K562 (cell line): ENCODE data around the gene SLC36A2. TPM values are rescaled to one million over a fixed set of nuclear protein-coding genes. Genes with fewer than 3 reads are reported as not detected.

Source experiments
- ATAC-seq: fragments of 200-7000 bp; cut with Tn5 transposase; 3 replicates; pipeline ENCODE4 v1.9.1; 2020; ENCODE audit warnings: moderate library complexity
- BruUV-seq: library from RNA; stranded (reverse); fragments of 400-500 nt; replicated peaks from 2 replicates; lab custom pipeline; 2021; lab: Mats Ljungman, UMichigan
- CTCF ChIA-PET: fragments of 300-600 bp; formaldehyde crosslinking; extraction: SDS; loops from one replicate; lab custom pipeline; 2021; ENCODE audit warnings: low intra/inter-chr PET ratio; lab: Yijun Ruan, JAX
- POLR2A ChIA-PET: fragments of 300-600, 350-650 bp; sonication (Branson Sonifier 250); formaldehyde crosslinking; extraction: SDS; loops from one replicate; lab custom pipeline; 2021; ENCODE audit warnings: antibody characterized with exemption, inconsistent platforms; lab: Yijun Ruan, JAX
- DNase-seq, 4 experiments: peaks; one replicate each; pipeline versions ENCODE4 v3.0.0 to v3.0.0-alpha.2; 2011 to 2018; ENCODE audit warnings: low spot score in 3 of 4, mixed read lengths in 3 of 4; ENCODE audit errors: extremely low read depth in 1 of 4
- FAIRE-seq: peaks from 2 replicates; lab custom pipeline; 2011; peaks lifted over from hg19 to GRCh38; lab: Jason Lieb, UNC
- H2AFZ ChIP-seq: 2 replicates; pipeline ENCODE4 v1.6.0; 2011; ENCODE audit warnings: low read depth, low read length, control low read depth, inconsistent platforms
- H3K27ac ChIP-seq: fragments of 200-600 bp; 3 replicates; pipeline ENCODE4 v1.8.0; 2011; ENCODE audit warnings: low read depth, mild to moderate bottlenecking, control low read depth, inconsistent platforms, low read length, moderate library complexity, mixed read lengths; ENCODE audit errors: extremely low read depth
- H3K27me3 ChIP-seq, 2 experiments: fragments of 300-600 bp in 1 of 2; 2 replicates in 1 of 2; 3 replicates in 1 of 2; pipeline versions ENCODE4 v1.6.0 to v1.8.0; 2011; ENCODE audit warnings: inconsistent platforms in 2 of 2, low read length in 2 of 2, mild to moderate bottlenecking in 1 of 2, mixed read lengths in 1 of 2, moderate library complexity in 1 of 2; ENCODE audit not compliant: control insufficient read depth in 2 of 2, insufficient read depth in 2 of 2
- H3K36me3 ChIP-seq: fragments of 300-600 bp; 3 replicates; pipeline ENCODE4 v1.8.0; 2011; ENCODE audit warnings: mild to moderate bottlenecking, low read length, inconsistent platforms; ENCODE audit not compliant: control insufficient read depth, insufficient read depth
- H3K4me1 ChIP-seq, 2 experiments: fragments of 200-600 bp in 1 of 2; replicated peaks in 1 of 2; 2 replicates in 1 of 2; 3 replicates in 1 of 2; pipeline versions ENCODE4 v1.5.1 to v1.8.0; 2011; ENCODE audit warnings: inconsistent platforms in 2 of 2, low read length in 2 of 2, mild to moderate bottlenecking in 1 of 2, mixed read lengths in 1 of 2, moderate library complexity in 1 of 2; ENCODE audit not compliant: control insufficient read depth in 2 of 2, insufficient read depth in 2 of 2
- H3K4me2 ChIP-seq: 2 replicates; pipeline ENCODE4 v1.6.1; 2011; ENCODE audit warnings: low read length, control low read depth, inconsistent platforms, mixed read lengths; ENCODE audit not compliant: insufficient read depth
- H3K4me3 ChIP-seq: fragments of 200-600 bp; sonication (generic), shearing (Covaris generic); 2 replicates; pipeline ENCODE4 v1.5.1; 2016; ENCODE audit warnings: control low read depth, inconsistent platforms
- H3K79me2 ChIP-seq: fragments of 200-600 bp; 3 replicates; pipeline ENCODE4 v1.8.0; 2011; ENCODE audit warnings: low read length, inconsistent platforms; ENCODE audit not compliant: control insufficient read depth, insufficient read depth
- H3K9ac ChIP-seq, 2 experiments: 2 replicates each; pipeline versions ENCODE4 v1.6.0 to v1.6.1; 2011; ENCODE audit warnings: low read depth in 2 of 2, low read length in 2 of 2, control low read depth in 1 of 2, inconsistent platforms in 1 of 2, mild to moderate bottlenecking in 1 of 2, mixed read lengths in 1 of 2; ENCODE audit not compliant: insufficient read depth in 1 of 2
- H3K9me1 ChIP-seq: one replicate; pipeline ENCODE4 v1.6.0; 2011; ENCODE audit warnings: inconsistent platforms, mild to moderate bottlenecking, low read length, moderate library complexity; ENCODE audit not compliant: control insufficient read depth, insufficient read depth
- H3K9me3 ChIP-seq: replicated peaks from 2 replicates; pipeline ENCODE4 v1.5.1; 2011; ENCODE audit warnings: low read depth, low read length, inconsistent platforms; ENCODE audit not compliant: control insufficient read depth, insufficient read depth
- H4K20me1 ChIP-seq: replicated peaks from 2 replicates; pipeline ENCODE4 v1.6.1; 2011; ENCODE audit warnings: low read length, inconsistent platforms, mixed read lengths; ENCODE audit not compliant: control insufficient read depth, insufficient read depth
- ETV1 ChIP-seq: fragments of 450-650 bp; conservative IDR thresholded peaks from 2 replicates; pipeline ENCODE4 v1.6.1; 2016; ENCODE audit warnings: missing genetic modification characterization, control low read depth, low read depth, missing compliant biosample characterization
- NELFE ChIP-seq: IDR thresholded peaks from 2 replicates; pipeline ENCODE4 v1.6.1; 2011; ENCODE audit warnings: mild to moderate bottlenecking; ENCODE audit not compliant: insufficient read depth, insufficient read length
- NFRKB ChIP-seq: fragments of 450-650 bp; IDR thresholded peaks from 2 replicates; pipeline ENCODE4 v1.6.1; 2016; ENCODE audit warnings: low read depth
- NFYB ChIP-seq: IDR thresholded peaks from 2 replicates; pipeline ENCODE4 v1.6.1; 2011; ENCODE audit warnings: mild to moderate bottlenecking, moderate library complexity; ENCODE audit not compliant: insufficient read length; ENCODE audit errors: extremely low read depth
- ZKSCAN8 ChIP-seq: fragments of 200-800 bp; sonication (Bioruptor generic); IDR thresholded peaks from 2 replicates; pipeline ENCODE4 v1.6.1; 2016; ENCODE audit warnings: missing genetic modification characterization, missing compliant biosample characterization
- ZNF507 ChIP-seq: conservative IDR thresholded peaks from 2 replicates; pipeline ENCODE4 v1.6.1; 2017; ENCODE audit warnings: missing genetic modification characterization, missing compliant biosample characterization
- ZNF76 ChIP-seq: fragments of 250-450 bp; sonication (Bioruptor Pico); IDR thresholded peaks from 2 replicates; pipeline ENCODE4 v1.4.0; 2020; ENCODE audit warnings: mild to moderate bottlenecking, moderate library complexity, borderline replicate concordance
- WGBS: fragments of 100-300 bp; shearing (Covaris generic); methylation state at CpG from one replicate; pipeline ENCODE4 v1.1.6; 2016; ENCODE audit warnings: low coverage, mixed read lengths; ENCODE audit not compliant: insufficient coverage; ENCODE audit errors: missing lambda C conversion rate; 5-methylcytosine and 5-hydroxymethylcytosine counted together
- in situ Hi-C: fragments of 300-500 bp; cut with MboI; formaldehyde crosslinking; loops from 4 replicates; pipeline ENCODE4 v1.15.0; 2018; ENCODE audit warnings: inconsistent platforms, mixed read lengths
- intact Hi-C: fragments of 100-400 bp; cut with micrococcal nuclease; formaldehyde crosslinking; loops from 2 replicates; pipeline ENCODE4 v1.14.2; 2022
- polyA plus RNA-seq, 8 experiments: library from polyadenylated mRNA; depleted of rRNA in 4 of 8; stranded (reverse) in 5 of 8; unstranded in 3 of 8; fragments of >200 nt; fragmentation: Nextera tagmentation in 2 of 8; fragmentation: Illumina TruSeq in 1 of 8; extraction: Ambion mirVana in 2 of 8; extraction: Trizol in 1 of 8; gene quantifications; 2 replicates each; pipeline versions ENCODE4 v1.2.1 to v1.2.3, GENCODE V29; 2011 to 2014; ENCODE audit warnings: inconsistent platforms in 1 of 8, missing spikeins in 1 of 8
- total RNA-seq, 7 experiments: library from RNA; depleted of rRNA in 6 of 7; stranded (reverse); fragments of >200 nt in 6 of 7; fragmentation: Illumina TruSeq in 2 of 7; extraction: Trizol in 2 of 7; gene quantifications; 2 replicates each; pipeline versions ENCODE4 v1.2.1 to v1.2.3, GENCODE V29; 2011 to 2021; ENCODE audit warnings: low replicate concordance in 1 of 7
- TF ChIP-seq, protein P1 (sequence below), 2 experiments: IDR thresholded peaks in 1 of 2; conservative IDR thresholded peaks in 1 of 2; 2 replicates each; pipeline ENCODE4 v1.6.1; 2016; ENCODE audit warnings: low read depth in 2 of 2, mild to moderate bottlenecking in 1 of 2, missing compliant biosample characterization in 1 of 2, missing genetic modification characterization in 1 of 2, moderate library complexity in 1 of 2
- TF ChIP-seq, protein P2 (sequence below), 2 experiments: fragments of 450-650 bp; IDR thresholded peaks; 2 replicates each; pipeline ENCODE4 v1.6.1; 2016; ENCODE audit warnings: mild to moderate bottlenecking in 2 of 2, borderline replicate concordance in 1 of 2, low read depth in 1 of 2, moderate library complexity in 1 of 2
- TF ChIP-seq, protein P3 (sequence below): sonication (generic); formaldehyde crosslinking; IDR thresholded peaks from 2 replicates; pipeline ENCODE4 v1.8.0; 2022; ENCODE audit warnings: missing genetic modification reagents, mild to moderate bottlenecking, borderline replicate concordance

Gene SLC36A2
- total and polyA plus RNA-seq, 9 of the 15 experiments (the other 6 are each of a cell fraction or from before 2014, with no cell fraction given) = not detected

DNA sequence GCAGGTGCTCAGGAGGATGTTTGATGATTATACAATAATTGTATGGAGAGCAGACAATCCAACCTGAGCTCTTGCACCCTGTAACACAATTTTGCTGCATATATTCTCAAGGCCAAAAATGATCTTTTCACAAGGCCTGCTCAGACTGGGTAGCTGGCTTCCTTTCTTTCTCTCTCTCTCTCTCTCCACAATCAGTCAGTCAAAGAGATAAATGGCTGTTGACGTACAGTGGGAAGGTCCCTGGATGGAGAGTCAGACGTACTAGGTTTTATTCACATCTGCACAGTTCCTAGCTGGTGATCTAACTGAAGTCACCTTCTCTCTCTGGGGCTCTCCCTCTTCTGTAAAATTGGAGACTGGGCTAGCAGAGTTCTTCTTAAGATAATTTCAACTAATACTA lies 19.8 kb downstream of the SLC36A2 start:
- in situ Hi-C loops (no loop called here), intact Hi-C loops (no loop called here)
- no peak for FAIRE-seq
- Histone ChIP-seq H3K9me3 (no peaks in the 10 kb centered on the region; the same call in 1 of the 2 replicates), H4K20me1 (no peaks in the 10 kb centered on the region; the same call in 1 of the 2 replicates), H3K4me1 (no peaks in the 10 kb centered on the region), H3K4me2 (no peak overlapping the region), H3K9ac (no peak overlapping the region), H3K27me3 (peaks cover 3 to 14% of the 10 kb centered on the region in 2 experiments; a peak in 4 of 5 replicates), H2AFZ (no peak overlapping the region), H3K9me1 (no peaks in the 10 kb centered on the region), H3K4me3 (no peak overlapping the region), H3K36me3 (no peaks in the 10 kb centered on the region), H3K79me2 (no peaks in the 10 kb centered on the region), H3K27ac (no peak overlapping the region)
- BruUV-seq = no TSS peak
- CTCF ChIA-PET = no interaction called here
- no peak for ATAC-seq
- WGBS = 4% methylated on average over 2 of the region's 2 CpGs
- POLR2A ChIA-PET = no interaction called here
- no peak for DNase-seq
- no peak for TF ChIP-seq NFRKB
- TF ChIP-seq NFYB = no peak
- TF ChIP-seq, protein P1, sequence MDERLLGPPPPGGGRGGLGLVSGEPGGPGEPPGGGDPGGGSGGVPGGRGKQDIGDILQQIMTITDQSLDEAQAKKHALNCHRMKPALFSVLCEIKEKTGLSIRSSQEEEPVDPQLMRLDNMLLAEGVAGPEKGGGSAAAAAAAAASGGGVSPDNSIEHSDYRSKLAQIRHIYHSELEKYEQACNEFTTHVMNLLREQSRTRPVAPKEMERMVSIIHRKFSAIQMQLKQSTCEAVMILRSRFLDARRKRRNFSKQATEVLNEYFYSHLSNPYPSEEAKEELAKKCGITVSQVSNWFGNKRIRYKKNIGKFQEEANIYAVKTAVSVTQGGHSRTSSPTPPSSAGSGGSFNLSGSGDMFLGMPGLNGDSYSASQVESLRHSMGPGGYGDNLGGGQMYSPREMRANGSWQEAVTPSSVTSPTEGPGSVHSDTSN (CRISPR knock-in tag; IDR thresholded peaks at IDR 0.05; ENCODE audit: low read depth) = no peak
- TF ChIP-seq, protein P1 (tag; conservative IDR thresholded peaks at IDR 0.05; ENCODE audit: low read depth) = peak; percentile 85
- TF ChIP-seq NELFE = no peak
- TF ChIP-seq ETV1 (tag) = no peak
- no peak for TF ChIP-seq ZKSCAN8 (CRISPR knock-in tag)
- TF ChIP-seq, protein P2, sequence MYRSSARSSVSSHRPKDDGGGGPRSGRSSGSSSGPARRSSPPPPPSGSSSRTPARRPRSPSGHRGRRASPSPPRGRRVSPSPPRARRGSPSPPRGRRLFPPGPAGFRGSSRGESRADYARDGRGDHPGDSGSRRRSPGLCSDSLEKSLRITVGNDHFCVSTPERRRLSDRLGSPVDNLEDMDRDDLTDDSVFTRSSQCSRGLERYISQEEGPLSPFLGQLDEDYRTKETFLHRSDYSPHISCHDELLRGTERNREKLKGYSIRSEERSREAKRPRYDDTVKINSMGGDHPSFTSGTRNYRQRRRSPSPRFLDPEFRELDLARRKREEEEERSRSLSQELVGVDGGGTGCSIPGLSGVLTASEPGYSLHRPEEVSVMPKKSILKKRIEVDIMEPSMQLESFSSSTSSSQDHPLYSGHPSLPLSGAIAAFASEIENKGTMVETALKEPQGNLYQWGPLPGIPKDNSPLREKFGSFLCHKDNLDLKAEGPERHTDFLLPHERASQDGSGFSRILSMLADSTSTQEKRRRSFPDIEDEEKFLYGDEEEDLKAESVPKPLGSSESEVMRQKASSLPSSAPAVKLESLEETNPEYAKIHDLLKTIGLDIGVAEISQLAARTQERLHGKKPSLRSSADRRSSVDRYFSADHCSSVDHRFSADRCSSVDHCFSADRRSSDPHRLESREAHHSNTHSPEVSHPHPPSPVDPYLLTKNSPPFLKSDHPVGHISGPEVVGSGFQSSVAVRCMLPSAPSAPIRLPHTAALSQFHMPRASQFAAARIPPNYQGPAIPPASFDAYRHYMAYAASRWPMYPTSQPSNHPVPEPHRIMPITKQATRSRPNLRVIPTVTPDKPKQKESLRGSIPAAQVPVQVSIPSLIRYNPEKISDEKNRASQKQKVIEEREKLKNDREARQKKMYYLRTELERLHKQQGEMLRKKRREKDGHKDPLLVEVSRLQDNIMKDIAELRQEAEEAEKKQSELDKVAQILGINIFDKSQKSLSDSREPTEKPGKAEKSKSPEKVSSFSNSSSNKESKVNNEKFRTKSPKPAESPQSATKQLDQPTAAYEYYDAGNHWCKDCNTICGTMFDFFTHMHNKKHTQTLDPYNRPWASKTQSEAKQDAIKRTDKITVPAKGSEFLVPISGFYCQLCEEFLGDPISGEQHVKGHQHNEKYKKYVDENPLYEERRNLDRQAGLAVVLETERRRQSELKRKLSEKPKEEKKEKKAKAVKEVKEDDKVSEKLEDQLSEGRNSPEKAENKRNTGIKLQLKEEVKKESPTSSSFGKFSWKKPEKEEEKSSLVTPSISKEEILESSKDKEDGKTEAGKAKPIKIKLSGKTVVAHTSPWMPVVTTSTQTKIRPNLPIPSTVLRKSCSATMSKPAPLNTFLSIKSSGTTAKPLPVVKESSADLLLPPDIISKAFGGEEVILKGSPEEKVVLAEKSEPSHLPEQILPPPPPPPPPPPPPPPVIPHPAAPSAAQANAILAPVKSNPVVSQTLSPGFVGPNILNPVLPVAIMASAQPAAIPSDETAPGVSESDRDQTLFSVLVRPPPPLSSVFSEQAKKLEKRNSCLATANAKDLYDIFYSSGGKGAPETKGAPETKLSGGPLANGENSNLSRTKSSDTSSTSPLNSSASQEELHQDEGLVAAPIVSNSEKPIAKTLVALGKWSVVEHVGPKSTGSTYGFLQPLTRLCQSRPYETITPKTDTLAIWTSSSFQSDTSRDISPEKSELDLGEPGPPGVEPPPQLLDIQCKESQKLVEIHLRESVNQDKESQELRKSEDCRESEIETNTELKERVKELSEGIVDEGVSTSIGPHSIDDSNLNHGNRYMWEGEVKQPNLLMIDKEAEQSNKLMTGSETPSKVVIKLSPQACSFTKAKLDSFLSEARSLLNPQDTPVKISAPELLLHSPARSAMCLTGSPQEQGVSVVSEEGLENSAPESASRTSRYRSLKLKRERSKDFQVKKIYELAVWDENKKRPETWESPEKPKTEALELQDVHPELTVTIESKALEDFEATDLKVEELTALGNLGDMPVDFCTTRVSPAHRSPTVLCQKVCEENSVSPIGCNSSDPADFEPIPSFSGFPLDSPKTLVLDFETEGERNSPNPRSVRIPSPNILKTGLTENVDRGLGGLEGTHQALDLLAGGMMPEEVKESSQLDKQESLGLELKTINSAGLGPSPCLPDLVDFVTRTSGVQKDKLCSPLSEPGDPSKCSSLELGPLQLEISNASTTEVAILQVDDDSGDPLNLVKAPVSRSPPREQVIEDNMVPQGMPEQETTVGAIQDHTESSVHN (IDR thresholded peaks at IDR 0.05; ENCODE audit: borderline replicate concordance in 1 of 2, low read depth in 1 of 2) = no peak
- TF ChIP-seq, protein P3, sequence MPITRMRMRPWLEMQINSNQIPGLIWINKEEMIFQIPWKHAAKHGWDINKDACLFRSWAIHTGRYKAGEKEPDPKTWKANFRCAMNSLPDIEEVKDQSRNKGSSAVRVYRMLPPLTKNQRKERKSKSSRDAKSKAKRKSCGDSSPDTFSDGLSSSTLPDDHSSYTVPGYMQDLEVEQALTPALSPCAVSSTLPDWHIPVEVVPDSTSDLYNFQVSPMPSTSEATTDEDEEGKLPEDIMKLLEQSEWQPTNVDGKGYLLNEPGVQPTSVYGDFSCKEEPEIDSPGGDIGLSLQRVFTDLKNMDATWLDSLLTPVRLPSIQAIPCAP = no peak
- TF ChIP-seq ZNF76 (CRISPR knock-in tag) = no peak
- no peak for TF ChIP-seq ZNF507
